Measurements from ENCODE around the gene GNAT1. TPM values are rescaled to one million over a fixed set of nuclear protein-coding genes. Genes with fewer than 3 reads are reported as not detected.
A peak's percentile ranks its signal among the peaks of the same experiment; 100 is the strongest.

The GNAT1 gene
- total RNA-seq, 1 experiment from 2014 or later = 0.13 TPM

- ChIA-PET POLR2A (no interaction called here), CTCF (no interaction called here)
- no peaks in the 10 kb centered on the region for H3K27me3 Mint-ChIP-seq (ENCODE audit: low read depth)
- TF ChIP-seq RELA (CRISPR knock-in tag; IDR thresholded peaks at IDR 0.05; ENCODE audit: borderline replicate concordance) = no peak
- no peak for TF ChIP-seq AR (CRISPR knock-in tag; IDR thresholded peaks at IDR 0.05)
- no peak for TF ChIP-seq ZNF138 (CRISPR knock-in tag; conservative IDR thresholded peaks at IDR 0.05)
- no peak for TF ChIP-seq ZBTB21 (CRISPR knock-in tag; IDR thresholded peaks at IDR 0.05; ENCODE audit: borderline replicate concordance)
- no peak for TF ChIP-seq ATF6 (CRISPR knock-in tag; IDR thresholded peaks at IDR 0.05)
- peaks cover 50% of the 10 kb centered on the region for H3K4me1 Mint-ChIP-seq
- no peak overlapping the region for H3K4me3 Mint-ChIP-seq
- H3K36me3 Mint-ChIP-seq = peaks cover 10% of the 10 kb centered on the region; the same call in 1 of the 2 replicates
- ATAC-seq (no peak), DNase-seq (ENCODE audit: low spot score) (no peak)
- H3K27ac Mint-ChIP-seq = peak overlapping the region; percentile 78
- H3K9me3 Mint-ChIP-seq = no peaks in the 10 kb centered on the region
These were observed 23.6 kb upstream of the GNAT1 start for GRCh38 chr3:50167841-50168209.

- H3K4me3 Mint-ChIP-seq = no peak overlapping the region
- ATAC-seq (no peak), DNase-seq (ENCODE audit: low spot score) (no peak)
- H3K27me3 Mint-ChIP-seq (ENCODE audit: low read depth) = no peaks in the 10 kb centered on the region
- H3K27ac Mint-ChIP-seq = peak overlapping the region; percentile 78; the same call in 1 of the 2 replicates
- ChIA-PET CTCF (no interaction called here), POLR2A (no interaction called here)
- no peaks in the 10 kb centered on the region for H3K9me3 Mint-ChIP-seq
- TF ChIP-seq ERG (CRISPR knock-in tag; IDR thresholded peaks at IDR 0.05) (no peak), CDX4 (CRISPR knock-in tag; IDR thresholded peaks at IDR 0.05; ENCODE audit: borderline replicate concordance) (no peak), E2F1 (CRISPR knock-in tag; IDR thresholded peaks at IDR 0.05) (no peak), PRDM15 (CRISPR knock-in tag; IDR thresholded peaks at IDR 0.05) (no peak), ESRRA (CRISPR knock-in tag; IDR thresholded peaks at IDR 0.05; ENCODE audit: borderline replicate concordance) (no peak), NFATC4 (CRISPR knock-in tag; IDR thresholded peaks at IDR 0.05) (no peak)
- H3K4me1 Mint-ChIP-seq = peaks cover 50% of the 10 kb centered on the region
- peaks cover 10% of the 10 kb centered on the region; the same call in 1 of the 2 replicates for H3K36me3 Mint-ChIP-seq
These were observed 23.0 kb upstream of the GNAT1 start for GRCh38 chr3:50168388-50168787.
